Keratinocyte (primary cell): ENCODE results near the gene ANKRD16.

ENCODE experiments used
- EZH2 ChIP-seq: IDR thresholded peaks from one replicate; pipeline ENCODE4 v1.6.1; 2012; ENCODE audit warnings: inconsistent platforms, mild to moderate bottlenecking, low read length, moderate library complexity
- TF ChIP-seq, protein P1 (sequence below), 3 experiments: IDR thresholded peaks in 1 of 3; conservative IDR thresholded peaks in 1 of 3; optimal IDR thresholded peaks in 1 of 3; 2 replicates in 2 of 3; 3 replicates in 1 of 3; pipeline versions ENCODE3 to v1.5.1; 2011; ENCODE audit warnings: low read length in 3 of 3, mild to moderate bottlenecking in 3 of 3, moderate library complexity in 2 of 3, control low read depth in 1 of 3, inconsistent platforms in 1 of 3; ENCODE audit not compliant: insufficient read depth in 2 of 3; ENCODE audit errors: extremely low read depth in 1 of 3

DNA sequence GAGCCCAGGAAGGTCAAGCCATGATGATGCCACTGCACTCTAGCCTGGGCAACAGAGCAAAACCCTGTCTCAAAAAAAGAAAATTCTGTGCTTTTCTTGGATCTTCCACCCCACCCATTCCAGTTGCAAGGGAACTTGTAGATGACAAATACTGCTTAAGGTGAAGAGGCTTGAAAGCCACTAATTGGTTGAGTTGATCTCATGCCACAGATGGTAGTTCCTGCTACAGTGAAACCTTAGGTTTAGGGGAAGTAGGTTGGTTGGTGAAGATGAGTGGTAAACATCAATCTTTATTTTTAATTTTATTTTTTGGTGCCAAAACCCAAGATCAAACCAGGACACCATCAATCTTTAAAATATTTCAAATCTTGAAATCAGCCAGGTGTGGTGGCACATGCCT lies 73.5 kb downstream of the ANKRD16 start:
- TF ChIP-seq, protein P1, sequence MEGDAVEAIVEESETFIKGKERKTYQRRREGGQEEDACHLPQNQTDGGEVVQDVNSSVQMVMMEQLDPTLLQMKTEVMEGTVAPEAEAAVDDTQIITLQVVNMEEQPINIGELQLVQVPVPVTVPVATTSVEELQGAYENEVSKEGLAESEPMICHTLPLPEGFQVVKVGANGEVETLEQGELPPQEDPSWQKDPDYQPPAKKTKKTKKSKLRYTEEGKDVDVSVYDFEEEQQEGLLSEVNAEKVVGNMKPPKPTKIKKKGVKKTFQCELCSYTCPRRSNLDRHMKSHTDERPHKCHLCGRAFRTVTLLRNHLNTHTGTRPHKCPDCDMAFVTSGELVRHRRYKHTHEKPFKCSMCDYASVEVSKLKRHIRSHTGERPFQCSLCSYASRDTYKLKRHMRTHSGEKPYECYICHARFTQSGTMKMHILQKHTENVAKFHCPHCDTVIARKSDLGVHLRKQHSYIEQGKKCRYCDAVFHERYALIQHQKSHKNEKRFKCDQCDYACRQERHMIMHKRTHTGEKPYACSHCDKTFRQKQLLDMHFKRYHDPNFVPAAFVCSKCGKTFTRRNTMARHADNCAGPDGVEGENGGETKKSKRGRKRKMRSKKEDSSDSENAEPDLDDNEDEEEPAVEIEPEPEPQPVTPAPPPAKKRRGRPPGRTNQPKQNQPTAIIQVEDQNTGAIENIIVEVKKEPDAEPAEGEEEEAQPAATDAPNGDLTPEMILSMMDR (optimal IDR thresholded peaks at IDR 0.05 in 1 of 3, IDR thresholded peaks at IDR 0.05 in 1 of 3, conservative IDR thresholded peaks at IDR 0.05 in 1 of 3; ENCODE audit: extremely low read depth in 1 of 3, insufficient read depth in 2 of 3, low read length in 3 of 3): no peak
- no peak for TF ChIP-seq EZH2
